Kidney epithelial cell (primary cell): ENCODE results near the gene LRRC1. TPM values are rescaled to one million over a fixed set of nuclear protein-coding genes. Genes with fewer than 3 reads are reported as not detected.

Source experiments
- DNase-seq: peaks from one replicate; pipeline ENCODE4 v3.0.0-alpha.2; 2010; ENCODE audit warnings: low read depth
- H3K27me3 ChIP-seq: 2 replicates; pipeline ENCODE4 v1.6.0; 2011; ENCODE audit warnings: low read length; ENCODE audit not compliant: control insufficient read depth, insufficient read depth
- H3K36me3 ChIP-seq: 2 replicates; pipeline ENCODE4 v1.5.1; 2011; ENCODE audit warnings: low read length; ENCODE audit not compliant: control insufficient read depth, insufficient read depth
- H3K4me3 ChIP-seq: 2 replicates; pipeline ENCODE4 v1.5.1; 2011; ENCODE audit warnings: low read depth, mild to moderate bottlenecking, control low read depth, low read length
- total RNA-seq: library from RNA; depleted of rRNA; stranded (reverse); fragments of >200 nt; gene quantifications from 2 replicates; pipeline ENCODE4 v1.2.3, GENCODE V29; 2015
- TF ChIP-seq, protein P1 (sequence below): IDR thresholded peaks from 2 replicates; pipeline ENCODE4 v1.5.1; 2011; ENCODE audit warnings: mild to moderate bottlenecking, moderate library complexity, low read length, control low read depth, inconsistent platforms; ENCODE audit not compliant: insufficient read depth, poor library complexity, severe bottlenecking

LRRC1 gene
- total RNA-seq, 1 donor from 2014 or later: 8.0 TPM

DNA sequence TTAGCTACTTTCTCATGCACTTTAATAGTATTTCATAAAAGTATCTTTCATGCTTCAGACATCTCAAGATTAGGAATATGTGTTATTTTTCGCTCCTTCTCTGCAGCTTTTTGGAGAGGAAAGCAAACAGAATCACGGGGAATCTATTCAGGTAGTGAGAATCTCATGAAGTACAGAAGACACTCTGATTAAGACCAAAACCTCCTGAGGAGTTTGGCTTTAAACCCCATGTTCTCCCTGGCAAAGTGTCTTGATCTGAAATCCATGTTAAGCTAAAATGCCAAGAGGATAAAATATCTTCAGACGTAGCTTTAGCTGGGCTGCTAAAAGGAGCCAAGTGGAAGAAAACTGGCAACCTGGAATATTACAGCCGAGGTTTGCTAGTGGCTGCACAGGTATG is 149.3 kb downstream of the LRRC1 start:
- TF ChIP-seq, protein P1, sequence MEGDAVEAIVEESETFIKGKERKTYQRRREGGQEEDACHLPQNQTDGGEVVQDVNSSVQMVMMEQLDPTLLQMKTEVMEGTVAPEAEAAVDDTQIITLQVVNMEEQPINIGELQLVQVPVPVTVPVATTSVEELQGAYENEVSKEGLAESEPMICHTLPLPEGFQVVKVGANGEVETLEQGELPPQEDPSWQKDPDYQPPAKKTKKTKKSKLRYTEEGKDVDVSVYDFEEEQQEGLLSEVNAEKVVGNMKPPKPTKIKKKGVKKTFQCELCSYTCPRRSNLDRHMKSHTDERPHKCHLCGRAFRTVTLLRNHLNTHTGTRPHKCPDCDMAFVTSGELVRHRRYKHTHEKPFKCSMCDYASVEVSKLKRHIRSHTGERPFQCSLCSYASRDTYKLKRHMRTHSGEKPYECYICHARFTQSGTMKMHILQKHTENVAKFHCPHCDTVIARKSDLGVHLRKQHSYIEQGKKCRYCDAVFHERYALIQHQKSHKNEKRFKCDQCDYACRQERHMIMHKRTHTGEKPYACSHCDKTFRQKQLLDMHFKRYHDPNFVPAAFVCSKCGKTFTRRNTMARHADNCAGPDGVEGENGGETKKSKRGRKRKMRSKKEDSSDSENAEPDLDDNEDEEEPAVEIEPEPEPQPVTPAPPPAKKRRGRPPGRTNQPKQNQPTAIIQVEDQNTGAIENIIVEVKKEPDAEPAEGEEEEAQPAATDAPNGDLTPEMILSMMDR: no peak
- no peaks in the 10 kb centered on the region for H3K27me3 ChIP-seq

DNA sequence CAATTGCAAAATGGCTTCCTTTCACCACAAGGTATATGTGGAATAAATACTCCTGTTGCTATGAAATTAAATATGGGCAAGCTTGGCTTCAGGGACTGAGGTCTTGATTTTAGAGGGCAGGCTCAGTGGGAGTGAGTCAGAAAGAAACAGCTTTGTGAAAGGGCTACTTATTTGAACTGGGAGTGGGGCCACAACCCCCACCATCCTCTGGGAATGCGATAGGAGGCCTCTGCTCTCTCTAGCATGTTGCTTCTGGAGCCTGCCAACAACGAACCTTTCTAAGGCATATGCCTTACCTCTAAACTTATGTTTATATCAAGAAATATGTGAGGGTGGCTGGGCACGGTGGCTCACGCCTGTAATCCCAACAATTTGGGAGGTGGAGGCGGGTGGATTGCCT is 149.7 kb downstream of the LRRC1 start:
- no peak for DNase-seq
- Histone ChIP-seq H3K27me3 (no peaks in the 10 kb centered on the region), H3K36me3 (no peaks in the 10 kb centered on the region), H3K4me3 (no peak overlapping the region)
- TF ChIP-seq, protein P1: no peak

More for the DNA sequence above, 149.3 kb downstream of the LRRC1 start:
- Histone ChIP-seq H3K4me3 (no peak overlapping the region), H3K36me3 (no peaks in the 10 kb centered on the region)
- DNase-seq: no peak

DNA sequence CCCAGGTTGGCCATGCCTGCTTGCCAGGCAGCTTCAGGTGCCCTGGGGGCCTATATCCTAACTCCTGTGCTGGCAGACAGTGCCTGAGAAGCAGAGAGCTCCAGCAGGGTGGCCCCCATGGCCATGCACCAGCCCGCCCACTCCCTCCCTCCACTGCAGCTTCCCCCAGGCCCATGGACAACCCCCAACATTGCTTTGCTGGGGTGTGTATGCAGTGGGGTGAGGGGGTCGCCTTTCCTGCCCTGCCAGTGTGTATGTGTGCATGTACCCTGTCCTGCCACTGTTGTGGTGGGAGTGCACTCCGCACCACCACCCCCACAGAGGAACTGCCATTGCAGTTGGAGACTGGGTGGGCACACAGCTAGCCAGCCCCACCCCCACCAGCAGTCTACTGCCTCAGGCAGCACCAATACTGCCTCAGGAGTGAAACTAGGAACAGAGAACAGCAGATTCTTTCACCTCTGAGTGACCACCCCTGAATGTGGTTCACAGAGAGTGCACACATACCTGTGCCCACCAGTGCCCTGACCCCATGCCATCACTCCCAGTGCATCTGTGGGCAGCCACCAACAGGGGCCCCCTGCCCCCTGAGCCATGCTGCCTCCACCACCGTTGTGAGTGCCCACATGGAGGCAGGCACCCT is 151.1 kb downstream of the LRRC1 start:
- Histone ChIP-seq H3K4me3 (no peak overlapping the region), H3K27me3 (no peaks in the 10 kb centered on the region)

DNA sequence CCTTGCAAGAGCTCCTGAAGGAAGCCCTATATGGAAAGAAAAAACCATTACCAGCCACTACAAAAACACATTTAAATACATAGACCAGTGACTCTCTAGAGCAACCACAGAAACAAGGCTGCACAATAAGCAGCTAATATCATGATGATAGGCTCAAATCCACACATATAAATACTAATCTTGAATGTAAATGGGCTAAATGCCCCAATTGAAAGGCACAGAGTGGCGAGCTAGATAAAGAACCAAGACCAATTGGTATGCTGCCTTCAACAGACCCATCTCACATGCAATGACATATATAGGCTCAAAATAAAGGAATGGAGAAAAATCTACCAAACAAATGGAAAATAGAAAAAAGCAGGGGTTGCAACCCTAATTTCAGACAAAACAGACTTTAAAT is 153.0 kb downstream of the LRRC1 start:
- H3K4me3 ChIP-seq: no peak overlapping the region
- no peaks in the 10 kb centered on the region for H3K27me3 ChIP-seq
- no peaks in the 10 kb centered on the region for H3K36me3 ChIP-seq
- TF ChIP-seq, protein P1: no peak
- no peak for DNase-seq

More for the DNA sequence above, 151.1 kb downstream of the LRRC1 start:
- no peaks in the 10 kb centered on the region for H3K36me3 ChIP-seq
- DNase-seq: no peak
- TF ChIP-seq, protein P1: no peak

DNA sequence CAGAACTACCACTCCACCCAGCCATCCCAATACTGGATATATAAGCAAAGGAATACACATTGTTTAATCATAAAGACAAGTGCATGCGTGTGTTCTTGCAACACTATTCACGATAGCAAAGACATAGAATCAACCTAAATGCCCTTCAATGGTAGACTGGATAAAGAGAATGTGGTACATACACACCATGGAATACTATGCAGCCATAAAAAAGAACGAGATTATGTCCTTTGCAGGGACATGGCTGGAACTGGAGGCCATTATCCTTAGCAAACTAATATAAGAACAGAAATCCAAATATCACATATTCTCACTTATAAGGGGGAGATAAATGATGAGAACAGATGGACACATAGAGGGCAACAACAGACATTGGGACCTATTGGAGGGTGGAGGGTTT is 156.6 kb downstream of the LRRC1 start:
- Histone ChIP-seq H3K27me3 (no peaks in the 10 kb centered on the region), H3K36me3 (no peaks in the 10 kb centered on the region), H3K4me3 (no peak overlapping the region)
- TF ChIP-seq, protein P1: no peak
- no peak for DNase-seq
